HG02610 (cell line): ENCODE data around the gene SPRR5.

Source experiments
- ATAC-seq: cut with Tn5 transposase; IDR thresholded peaks from one replicate; pipeline ENCODE4 v1.9.1; 2021; ENCODE audit warnings: mild to moderate bottlenecking, moderate library complexity; ENCODE audit not compliant: unreplicated experiment

SPRR5 gene

GRCh38 chr1:152946651-152947256 lies at the start of gene SPRR5:
Gene SPRR5 (plus strand): TSS chr1:152947206. CDS start chr1:152948555, 1,349 bp downstream.
- ATAC-seq = no peak

GRCh38 chr1:152899027-152899426 lies 48.0 kb upstream of the SPRR5 start:
- no peak for ATAC-seq

GRCh38 chr1:152899883-152900282 lies 47.1 kb upstream of the SPRR5 start:
- ATAC-seq = no peak

GRCh38 chr1:152901631-152902030 lies 45.4 kb upstream of the SPRR5 start:
- no peak for ATAC-seq

GRCh38 chr1:152902636-152903035 lies 44.4 kb upstream of the SPRR5 start:
- ATAC-seq = no peak

- ATAC-seq = no peak
Observed at GRCh38 chr1:152904688-152905440, 42.1 kb upstream of the SPRR5 start.

- no peak for ATAC-seq
Observed at GRCh38 chr1:152906023-152906565, 40.9 kb upstream of the SPRR5 start.

GRCh38 chr1:152907686-152908601 lies 39.1 kb upstream of the SPRR5 start, which contains the start of gene IVL:
Gene IVL (plus strand): TSS chr1:152908546. CDS start chr1:152909798, 1,252 bp downstream.
- peak; percentile 71 for ATAC-seq

GRCh38 chr1:152909206-152909605 lies 37.8 kb upstream of the SPRR5 start:
- no peak for ATAC-seq

- ATAC-seq = no peak
Observed at GRCh38 chr1:152912471-152912870, 34.5 kb upstream of the SPRR5 start.

- no peak for ATAC-seq
Observed at GRCh38 chr1:152912900-152913299, 34.1 kb upstream of the SPRR5 start.

GRCh38 chr1:152917794-152918193 lies 29.2 kb upstream of the SPRR5 start:
- no peak for ATAC-seq

GRCh38 chr1:152919071-152919470 lies 27.9 kb upstream of the SPRR5 start:
- ATAC-seq = no peak

- ATAC-seq = no peak
Observed at GRCh38 chr1:152924191-152924590, 22.8 kb upstream of the SPRR5 start.

- ATAC-seq = peak; percentile 65
Observed at GRCh38 chr1:152926091-152926490, 20.9 kb upstream of the SPRR5 start.

GRCh38 chr1:152928671-152929070 lies 18.3 kb upstream of the SPRR5 start:
- no peak for ATAC-seq

GRCh38 chr1:152932170-152932811 lies 14.7 kb upstream of the SPRR5 start:
- ATAC-seq = no peak

- ATAC-seq = no peak
Observed at GRCh38 chr1:152933196-152933595, 13.8 kb upstream of the SPRR5 start.

- ATAC-seq = no peak
Observed at GRCh38 chr1:152940614-152941013, 6.4 kb upstream of the SPRR5 start.

GRCh38 chr1:152941037-152941711 lies 5.8 kb upstream of the SPRR5 start:
- no peak for ATAC-seq
